Esophagus muscularis mucosa (tissue), 4 donors: ENCODE results near the gene CCM2. TPM values are rescaled to one million over a fixed set of nuclear protein-coding genes. Genes with fewer than 3 reads are reported as not detected.
"Not testable (repeated sequence)": the region's sequence is repeated elsewhere in the genome, so short reads cannot be mapped to it uniquely, and the experiment has no call there.

Experiments
- DNase-seq: peaks from one replicate; pipeline ENCODE4 v3.0.0-alpha.2; 2017; ENCODE audit errors: extremely low spot score
- H3K27ac ChIP-seq, 4 donors: fragments of 200-600 bp; sonication (generic); replicated peaks in 1 of 4; 1 replicate in 3 of 4; 2 replicates in 1 of 4; pipeline ENCODE4 v1.5.1; 2016 to 2019; ENCODE audit warnings: mild to moderate bottlenecking in 1 of 4
- H3K27me3 ChIP-seq, 4 donors: fragments of 200-600 bp; sonication (generic); one replicate each; pipeline versions ENCODE4 v1.5.1 to v1.6.0; 2016 to 2019
- H3K36me3 ChIP-seq, 4 donors: fragments of 200-600 bp; sonication (generic); one replicate each; pipeline ENCODE4 v1.5.1; 2016 to 2019
- H3K4me1 ChIP-seq, 4 donors: fragments of 200-600 bp; sonication (generic); one replicate each; pipeline ENCODE4 v1.5.1; 2016 to 2019
- H3K4me3 ChIP-seq, 4 donors: fragments of 200-600 bp; sonication (generic); 1 replicate in 2 of 4; 2 replicates in 2 of 4; pipeline ENCODE4 v1.5.1; 2016 to 2019; ENCODE audit warnings: mild to moderate bottlenecking in 4 of 4, moderate library complexity in 1 of 4
- H3K9me3 ChIP-seq, 4 donors: fragments of 200-600 bp; sonication (generic); 1 replicate in 3 of 4; 2 replicates in 1 of 4; pipeline ENCODE4 v1.5.1; 2016 to 2019
- CTCF ChIP-seq, 3 experiments: fragments of 200-600 bp in 2 of 3; fragments of 450-650 bp in 1 of 3; sonication (generic) in 2 of 3; IDR thresholded peaks; one replicate each; pipeline ENCODE4 v1.5.1; 2017 to 2019; ENCODE audit warnings: antibody characterized with exemption in 3 of 3, mild to moderate bottlenecking in 2 of 3, moderate library complexity in 1 of 3
- EP300 ChIP-seq: sonication (generic); formaldehyde crosslinking; IDR thresholded peaks from one replicate; pipeline ENCODE4 v1.6.1; 2017; ENCODE audit warnings: antibody characterized with exemption
- POLR2A ChIP-seq: fragments of 450-650 bp; IDR thresholded peaks from one replicate; pipeline ENCODE4 v1.6.1; 2017; ENCODE audit warnings: antibody characterized with exemption, moderate library complexity, mild to moderate bottlenecking, low read depth
- POLR2AphosphoS5 ChIP-seq, 2 donors: sonication (generic); formaldehyde crosslinking; IDR thresholded peaks; one replicate each; pipeline ENCODE4 v1.6.1; 2017; ENCODE audit warnings: antibody characterized with exemption in 2 of 2
- WGBS: methylation state at CpG from one replicate; pipeline ENCODE4 v1.1.5; 2018; 5-methylcytosine and 5-hydroxymethylcytosine counted together
- intact Hi-C: fragments of 100-400 bp; cut with DNase I; formaldehyde crosslinking; loops from one replicate; pipeline ENCODE4 v1.15.1; 2023
- total RNA-seq, 4 donors: library from RNA; depleted of rRNA; stranded (reverse); fragments of >200 nt; gene quantifications; one replicate each; pipeline versions ENCODE4 v1.1.0 to v1.2.1, GENCODE V29; 2016

Gene CCM2
- total RNA-seq, 4 donors from 2014 or later = 40.3 to 61.7 (median 49.4) TPM

GRCh38 chr7:45112648-45113047 is 112.6 kb downstream of the CCM2 start:
- Histone ChIP-seq H3K9me3 (no peaks in the 10 kb centered on the region), H3K4me1 (peaks cover 29 to 42% (median 39%) of the 10 kb centered on the region in 4 donors), H3K27ac (peak overlapping the region in 3 of 4 donors; percentile 91 to 95 (median 93)), H3K4me3 (peak overlapping the region in 1 of 4 donors; percentile 85), H3K27me3 (peaks cover 0 to 5% (median 0%) of the 10 kb centered on the region in 4 donors), H3K36me3 (peaks cover 14 to 18% (median 15%) of the 10 kb centered on the region in 4 donors)
- no peak for TF ChIP-seq POLR2A
- no peak for TF ChIP-seq EP300
- no peak for TF ChIP-seq POLR2AphosphoS5 (IDR thresholded peaks at IDR 0.05)
- TF ChIP-seq CTCF (IDR thresholded peaks at IDR 0.05) = no peak
- no peak for DNase-seq
- intact Hi-C loops = loop anchor here (5.0 kb wide), 2 partner anchors 110 to 125 kb away; partner anchors contain the start of gene CCM2
- WGBS = 44% methylated on average over 1 of the region's 1 CpG

- intact Hi-C loops = loop anchor here (5.0 kb wide), 2 partner anchors 112 to 127 kb away; partner anchors contain the start of gene CCM2
- WGBS = 81% methylated on average over 1 of the region's 1 CpG
- H3K27ac ChIP-seq, DNase-seq, H3K4me3 ChIP-seq, H3K9me3 ChIP-seq, H3K36me3 ChIP-seq: not testable (repeated sequence)
- peaks cover 0 to 18% (median 0%) of the 10 kb centered on the region in 4 donors for H3K27me3 ChIP-seq
- peaks cover 16 to 26% (median 23%) of the 10 kb centered on the region in 4 donors for H3K4me1 ChIP-seq
These were observed 114.3 kb downstream of the CCM2 start for GRCh38 chr7:45114257-45114656.

GRCh38 chr7:45114926-45115325 is 114.9 kb downstream of the CCM2 start:
- Histone ChIP-seq H3K27ac (no peak overlapping the region), H3K4me1 (peaks cover 16 to 20% (median 18%) of the 10 kb centered on the region in 4 donors), H3K36me3 (no peaks in the 10 kb centered on the region), H3K9me3 (no peaks in the 10 kb centered on the region), H3K27me3 (peaks cover 0 to 19% (median 0%) of the 10 kb centered on the region in 4 donors), H3K4me3 (no peak overlapping the region)
- DNase-seq = no peak
- intact Hi-C loops = loop anchor here (5.0 kb wide), 2 partner anchors 113 to 128 kb away; partner anchors contain the start of gene CCM2
- TF ChIP-seq POLR2A (no peak), CTCF (IDR thresholded peaks at IDR 0.05) (no peak), EP300 (no peak), POLR2AphosphoS5 (IDR thresholded peaks at IDR 0.05) (no peak)

GRCh38 chr7:45116048-45116447 is 116.0 kb downstream of the CCM2 start:
- Histone ChIP-seq H3K36me3 (no peaks in the 10 kb centered on the region), H3K4me1 (peaks cover 7 to 8% (median 7%) of the 10 kb centered on the region in 4 donors), H3K27ac (no peak overlapping the region), H3K9me3 (no peaks in the 10 kb centered on the region), H3K4me3 (no peak overlapping the region), H3K27me3 (peaks cover 0 to 19% (median 0%) of the 10 kb centered on the region in 4 donors)
- intact Hi-C loops = no loop called here
- no peak for TF ChIP-seq POLR2AphosphoS5 (IDR thresholded peaks at IDR 0.05)
- no peak for TF ChIP-seq EP300
- no peak for TF ChIP-seq POLR2A
- TF ChIP-seq CTCF (IDR thresholded peaks at IDR 0.05) = no peak
- 71% methylated on average over 1 of the region's 1 CpG for WGBS
- no peak for DNase-seq

- Histone ChIP-seq H3K9me3 (no peaks in the 10 kb centered on the region), H3K27ac (no peak overlapping the region), H3K4me1 (peaks cover 0 to 1% (median under 1%) of the 10 kb centered on the region in 4 donors), H3K36me3 (no peaks in the 10 kb centered on the region), H3K27me3 (peaks cover 0 to 19% (median 0%) of the 10 kb centered on the region in 4 donors), H3K4me3 (no peak overlapping the region)
- WGBS = 82% methylated on average over 4 of the region's 4 CpGs
- intact Hi-C loops = no loop called here
- no peak for DNase-seq
- TF ChIP-seq POLR2AphosphoS5 (IDR thresholded peaks at IDR 0.05) = no peak
- no peak for TF ChIP-seq EP300
- TF ChIP-seq POLR2A = no peak
- no peak for TF ChIP-seq CTCF (IDR thresholded peaks at IDR 0.05)
These were observed 117.6 kb downstream of the CCM2 start for GRCh38 chr7:45117582-45117981.
